SK-MEL-5 (cell line): ENCODE data around the gene MOB1B. TPM values are rescaled to one million over a fixed set of nuclear protein-coding genes. Genes with fewer than 3 reads are reported as not detected.
A peak's percentile ranks its signal among the peaks of the same experiment; 100 is the strongest.

ENCODE experiments used
- DNase-seq: peaks from one replicate; pipeline ENCODE4 v3.0.0-alpha.2; 2016; ENCODE audit warnings: low read depth, low spot score
- in situ Hi-C: cut with HindIII; loops from 2 replicates; pipeline ENCODE4 v1.10.0; 2016; ENCODE audit warnings: low sequenced_read_pairs, high pct_unique_total_duplicates, low pct_unique_long_range_greater_than_20kb
- total RNA-seq: library from RNA; depleted of rRNA; stranded (reverse); fragments of >200 nt; shearing (Covaris generic); gene quantifications from 2 replicates; pipeline ENCODE4 v1.2.3, GENCODE V29; 2014

MOB1B gene
- total RNA-seq, 1 experiment from 2014 or later: 23.3 TPM

DNA sequence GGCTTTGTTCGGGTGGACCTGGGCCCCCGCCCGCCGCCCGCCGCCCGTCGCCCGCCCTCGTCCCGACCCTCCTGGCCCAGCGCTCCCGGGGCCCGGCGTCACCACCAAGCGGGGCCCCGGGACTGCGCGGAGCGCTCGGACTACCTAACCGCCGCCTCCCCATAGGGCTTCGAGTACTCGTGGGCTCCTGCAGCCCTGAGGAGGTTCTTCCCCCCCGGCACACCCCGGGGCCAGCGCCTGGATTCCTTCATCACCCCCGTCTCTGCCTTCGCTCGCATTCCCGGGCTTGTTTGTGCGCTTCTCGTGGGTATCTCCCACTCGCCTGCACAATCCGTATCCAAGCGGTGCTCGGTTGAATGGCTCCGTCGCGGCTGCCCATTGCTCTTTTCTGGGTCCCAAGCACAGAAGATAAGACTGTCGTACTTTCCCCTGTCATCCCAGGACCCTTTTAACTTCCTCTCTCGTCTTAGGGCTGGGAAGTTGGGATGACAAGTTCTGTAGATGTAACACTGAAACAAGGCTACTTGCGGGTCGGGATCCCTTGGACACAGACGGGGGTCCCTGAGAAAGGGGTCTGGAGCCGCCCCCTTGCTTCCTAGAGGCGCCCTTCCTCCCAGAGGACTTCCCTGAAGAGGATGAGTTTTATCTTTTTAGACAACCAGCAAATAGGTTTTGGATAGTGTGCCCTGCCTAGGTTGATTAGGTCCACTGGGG lies 565 bp downstream of the MOB1B start:
- in situ Hi-C loops: no loop called here
- peak; percentile 8 for DNase-seq

DNA sequence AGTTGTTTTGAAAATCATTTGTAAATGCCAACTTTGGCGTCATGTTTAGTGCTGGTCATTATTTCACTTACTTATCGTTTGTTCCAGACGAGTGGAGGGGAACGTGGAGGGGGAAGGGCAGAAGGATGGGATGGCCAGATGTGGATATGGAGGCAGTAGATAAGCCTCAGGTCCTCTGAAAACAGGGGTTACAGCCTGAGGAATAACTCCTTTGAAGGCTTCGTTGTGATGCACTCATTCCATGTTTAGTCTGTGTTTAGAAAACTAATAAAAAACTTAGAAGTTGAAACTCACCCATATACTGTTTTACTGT lies 1.1 kb downstream of the MOB1B start:
- DNase-seq: peak; percentile 31
- in situ Hi-C loops: no loop called here

DNA sequence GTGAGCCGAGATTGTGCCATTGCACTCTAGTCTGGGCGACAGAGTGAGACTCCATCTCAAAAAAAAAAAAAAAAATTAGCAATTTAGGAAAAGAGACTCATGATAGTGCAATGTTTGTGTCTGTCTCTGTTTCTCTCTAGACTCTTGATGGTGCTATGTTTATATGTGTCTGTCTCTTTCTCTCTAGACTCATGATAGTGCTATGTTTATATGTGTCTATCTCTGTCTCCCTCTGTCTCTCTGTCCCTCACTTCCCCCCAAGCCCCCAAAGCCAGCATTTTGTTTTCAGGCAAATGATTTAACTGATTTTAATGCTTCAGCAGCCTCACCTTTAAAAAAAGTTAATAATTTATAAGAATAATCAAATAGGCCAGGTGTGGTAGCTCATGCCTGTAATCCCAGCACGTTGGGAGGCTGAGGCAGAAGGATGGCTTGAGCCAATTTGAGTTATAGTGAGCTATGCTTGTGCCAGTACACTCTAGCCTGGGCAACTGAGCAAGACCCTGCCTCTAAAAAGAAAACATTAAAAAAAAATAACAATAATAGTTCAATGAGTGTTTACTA lies 6.9 kb downstream of the MOB1B start:
- DNase-seq: no peak
- in situ Hi-C loops: no loop called here

DNA sequence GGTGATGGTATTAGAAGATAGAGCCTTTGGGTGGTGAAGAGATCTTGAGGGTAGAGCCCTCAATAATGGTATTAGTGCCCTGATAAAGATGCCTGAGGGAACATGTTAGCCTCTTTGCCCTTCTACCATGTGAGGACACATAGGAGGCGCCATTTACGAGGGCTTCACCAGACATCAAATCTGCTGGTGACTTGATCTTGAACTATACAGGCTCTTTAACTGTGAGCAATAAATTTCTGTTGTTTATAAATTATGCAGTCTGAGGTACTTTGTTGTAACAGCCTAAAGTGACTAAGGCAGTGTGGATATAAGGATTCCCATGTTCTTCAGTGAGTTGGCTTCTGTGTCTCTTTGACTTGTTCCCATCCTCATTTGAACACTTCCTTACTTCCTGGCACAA lies 11.8 kb downstream of the MOB1B start:
- in situ Hi-C loops: no loop called here
- no peak for DNase-seq

DNA sequence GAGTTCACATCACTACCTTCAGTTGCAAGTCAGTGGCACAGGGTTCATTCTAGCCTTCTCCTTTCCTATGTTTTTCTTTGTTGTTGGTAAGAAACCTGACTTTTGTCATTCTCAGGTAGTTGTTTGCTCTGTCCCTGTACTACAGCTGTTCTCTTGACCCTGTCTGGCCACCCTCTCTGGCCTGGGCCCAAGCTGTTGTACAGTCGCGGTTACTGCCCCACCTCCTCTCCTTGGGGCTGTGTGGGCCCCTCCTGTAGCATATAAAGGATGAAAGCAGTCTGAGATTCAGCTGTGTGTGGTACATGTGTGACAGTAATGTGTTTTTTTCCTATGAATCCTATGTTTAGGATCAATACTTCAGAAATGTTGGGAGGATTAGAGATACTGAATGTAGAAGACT lies 12.5 kb downstream of the MOB1B start:
- in situ Hi-C loops: no loop called here
- DNase-seq: no peak

DNA sequence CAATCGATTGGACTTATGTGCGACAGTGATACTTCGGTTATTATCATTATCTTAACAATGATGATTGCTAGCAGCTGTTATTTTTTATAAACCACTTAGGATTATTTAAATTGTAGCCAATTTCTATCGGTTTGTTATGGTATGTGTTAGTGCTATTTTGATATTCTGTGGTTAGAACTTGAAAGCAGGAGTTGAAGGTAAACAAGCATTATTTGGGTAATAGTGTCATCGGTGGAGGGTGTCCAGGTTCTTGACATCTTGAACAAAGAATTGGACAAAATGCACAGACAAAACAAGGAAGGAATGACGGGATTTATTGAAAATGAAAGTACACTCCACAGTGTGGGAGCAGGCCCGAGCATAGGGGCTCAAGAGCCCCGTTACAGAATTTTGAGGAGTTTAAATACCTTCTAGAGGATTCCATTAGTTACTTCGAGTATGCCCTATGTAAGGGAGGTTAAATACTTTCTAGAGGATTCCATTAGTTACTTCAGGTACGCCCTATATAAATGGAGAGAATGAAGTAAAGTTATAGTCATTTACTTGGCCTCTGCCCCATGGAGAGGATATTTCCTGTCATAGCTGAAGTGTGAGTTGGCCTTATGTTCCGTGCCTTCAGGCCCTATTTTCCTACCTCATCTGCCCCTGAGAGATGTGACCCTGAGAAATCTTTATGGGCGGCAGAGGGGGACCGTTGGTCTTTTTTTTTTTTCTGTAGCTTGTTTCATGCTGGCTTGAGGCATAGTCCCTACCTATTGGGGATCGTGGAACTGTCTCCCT lies 13.1 kb downstream of the MOB1B start:
- in situ Hi-C loops: no loop called here
- DNase-seq: no peak

DNA sequence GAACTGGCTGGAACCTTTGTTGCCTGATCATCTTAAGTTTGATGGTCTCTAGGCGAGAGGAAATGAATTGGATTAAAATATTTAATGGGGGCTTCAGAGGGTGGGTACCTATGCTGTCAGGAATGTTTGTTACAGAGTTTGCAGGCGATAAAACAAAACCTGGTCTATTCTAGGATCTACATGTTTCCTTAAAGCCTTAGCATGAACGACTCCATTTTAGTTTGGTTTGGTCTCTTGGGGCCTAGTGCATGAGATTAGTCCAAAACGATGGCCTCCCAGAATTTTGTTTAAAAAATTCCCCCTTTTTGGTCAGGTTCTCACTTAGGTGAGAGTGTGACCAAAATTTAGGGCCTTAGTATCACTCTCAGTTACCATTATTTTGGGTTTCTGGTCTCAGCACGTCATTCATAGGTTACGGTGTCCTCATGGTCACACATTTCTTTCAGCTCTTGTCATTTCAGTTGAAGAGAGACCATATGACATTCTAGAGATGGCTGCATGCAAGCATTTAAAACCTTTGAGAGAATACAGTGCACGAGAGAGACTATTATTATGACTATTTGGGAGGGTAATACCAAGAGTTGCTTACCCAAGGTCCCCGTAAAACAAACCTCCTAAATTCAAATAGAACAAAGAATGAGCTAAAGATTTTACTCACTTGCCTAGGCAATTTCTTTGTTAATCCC lies 13.8 kb downstream of the MOB1B start:
- in situ Hi-C loops: no loop called here
- DNase-seq: no peak

DNA sequence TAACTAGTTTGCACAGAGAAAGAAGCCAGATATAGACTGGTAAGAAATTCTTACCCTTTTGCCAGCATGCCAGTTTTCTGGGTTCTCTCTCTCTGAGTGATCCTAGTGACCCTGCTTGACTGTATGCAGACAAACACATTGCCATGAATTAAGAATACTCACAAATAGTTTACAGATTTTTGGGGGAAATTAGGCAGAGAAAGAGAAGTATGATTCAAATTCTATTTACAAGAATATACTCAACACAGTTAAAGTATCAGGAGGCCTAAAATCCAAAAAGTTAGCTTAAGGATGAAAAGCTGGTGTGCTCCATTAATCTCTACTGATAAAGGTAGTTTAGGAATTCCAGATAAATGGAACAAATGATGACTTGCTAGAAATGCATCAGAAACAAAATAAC lies 18.4 kb downstream of the MOB1B start:
- no peak for DNase-seq
- in situ Hi-C loops: no loop called here

DNA sequence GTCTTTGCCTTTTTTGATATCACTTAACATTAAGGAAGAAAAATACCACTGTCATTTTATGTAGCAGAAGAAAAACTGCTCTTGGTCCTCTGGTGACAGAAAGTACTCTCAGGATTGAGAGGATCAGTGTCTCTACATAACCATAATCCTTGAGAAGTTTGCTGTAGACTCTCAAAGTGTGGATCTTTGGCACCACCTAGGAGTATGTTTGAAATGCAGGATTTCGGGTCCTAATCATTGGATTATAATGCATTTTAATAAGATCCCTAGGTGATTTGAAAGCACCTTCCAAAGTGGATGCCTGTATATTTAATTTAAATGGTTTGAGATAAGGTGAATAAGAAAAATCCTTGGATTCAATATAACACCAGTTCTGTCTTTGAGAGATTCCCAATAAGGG lies 23.2 kb downstream of the MOB1B start:
- in situ Hi-C loops: no loop called here
- DNase-seq: no peak

DNA sequence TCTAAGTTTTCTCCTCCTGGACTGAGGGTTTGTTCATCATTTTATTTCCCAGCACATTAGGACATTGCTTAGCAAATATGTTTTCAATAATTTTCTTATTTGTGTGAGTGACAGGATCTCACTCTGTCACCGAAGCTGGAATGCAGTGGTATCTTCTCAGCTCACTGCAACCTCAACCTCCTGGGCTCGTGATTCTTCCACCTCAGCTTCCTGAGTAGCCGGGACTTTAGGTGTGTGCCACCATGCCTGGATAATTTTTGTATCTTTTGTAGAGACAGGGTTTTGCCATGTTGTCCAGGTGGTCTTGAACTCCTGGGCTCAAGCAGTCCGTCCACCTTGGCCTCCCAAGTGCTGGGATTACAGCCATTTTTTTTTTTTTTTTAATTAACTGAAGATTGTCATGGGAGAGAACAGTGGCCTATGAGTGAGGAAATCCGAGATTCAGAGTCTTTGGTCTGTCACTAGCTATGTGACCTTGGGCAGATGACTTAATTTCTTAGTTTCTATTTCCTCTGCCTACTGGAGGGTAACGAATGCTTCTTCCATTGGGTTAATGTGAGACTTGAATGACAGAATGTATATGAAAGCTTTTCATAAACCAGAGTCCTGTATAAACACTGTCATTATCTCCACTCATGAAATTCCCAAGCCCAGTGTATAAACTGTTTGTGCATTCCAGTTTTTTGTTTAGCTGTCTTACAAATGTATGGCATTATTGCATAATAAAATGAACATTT lies 23.9 kb downstream of the MOB1B start:
- in situ Hi-C loops: no loop called here
- DNase-seq: no peak

DNA sequence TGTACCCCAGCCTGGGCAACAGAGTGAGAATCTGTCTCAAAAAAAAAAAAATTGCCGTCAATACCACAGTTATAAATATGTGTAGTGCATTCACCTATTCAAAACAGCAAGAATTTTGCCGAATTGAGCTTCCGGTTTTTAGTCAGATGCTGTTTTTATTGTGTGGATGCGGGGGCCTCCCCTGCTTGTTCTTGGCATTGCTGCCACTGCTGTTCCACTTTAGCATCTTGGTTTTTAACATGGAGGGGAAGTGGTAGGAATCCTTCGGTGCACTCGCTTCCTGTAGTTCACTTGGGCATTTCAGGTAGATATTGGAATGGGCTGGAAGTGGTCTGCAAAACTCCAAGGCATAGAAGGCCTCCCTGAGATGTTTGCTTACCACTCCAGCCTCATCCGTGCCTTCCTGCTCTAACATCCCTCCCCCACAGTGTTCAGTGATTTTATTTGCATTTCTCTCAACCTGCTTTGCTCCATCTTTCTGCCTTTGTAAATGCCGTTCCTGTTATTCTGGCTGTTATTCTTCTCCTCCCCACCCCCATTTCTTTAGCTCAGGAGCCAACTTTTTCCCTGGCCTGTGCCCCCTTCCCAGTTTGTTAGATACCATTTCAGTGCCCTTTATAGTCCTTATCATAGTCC lies 25.5 kb downstream of the MOB1B start:
- in situ Hi-C loops: no loop called here
- no peak for DNase-seq

DNA sequence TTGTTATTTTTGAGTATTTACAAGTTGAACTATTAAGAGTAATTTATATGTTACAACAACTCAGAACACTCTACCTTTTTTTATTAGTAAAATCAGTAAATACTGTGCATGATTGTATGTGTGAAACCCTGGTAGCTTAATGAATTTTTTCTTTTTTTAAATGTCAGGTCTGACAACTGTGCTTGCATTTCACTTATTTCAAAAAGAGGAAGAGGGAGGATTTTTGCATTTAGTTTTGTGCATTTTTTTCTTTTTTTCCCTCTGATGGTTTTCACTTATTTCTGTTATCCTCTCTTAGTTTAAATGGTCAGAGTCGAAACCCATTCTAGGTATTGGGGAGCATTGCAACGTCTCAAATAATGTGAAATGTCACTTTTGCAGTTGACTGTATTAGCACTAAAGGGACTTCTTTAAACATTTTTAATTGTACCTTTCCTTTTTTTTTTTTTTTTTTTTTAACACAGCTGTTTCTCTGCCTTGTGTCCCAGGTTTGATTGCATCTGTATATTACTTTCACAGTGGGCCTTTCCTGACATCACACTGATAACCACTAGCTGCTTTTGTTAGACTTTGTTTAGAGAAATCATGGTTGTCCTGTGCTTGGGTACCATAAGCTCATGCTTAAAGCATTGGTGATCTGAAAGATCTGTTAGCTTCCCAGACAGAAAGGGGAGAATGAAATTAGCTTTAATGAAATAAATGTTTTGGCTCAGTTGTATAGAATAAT lies 28.5 kb downstream of the MOB1B start:
- DNase-seq: no peak
- in situ Hi-C loops: no loop called here

DNA sequence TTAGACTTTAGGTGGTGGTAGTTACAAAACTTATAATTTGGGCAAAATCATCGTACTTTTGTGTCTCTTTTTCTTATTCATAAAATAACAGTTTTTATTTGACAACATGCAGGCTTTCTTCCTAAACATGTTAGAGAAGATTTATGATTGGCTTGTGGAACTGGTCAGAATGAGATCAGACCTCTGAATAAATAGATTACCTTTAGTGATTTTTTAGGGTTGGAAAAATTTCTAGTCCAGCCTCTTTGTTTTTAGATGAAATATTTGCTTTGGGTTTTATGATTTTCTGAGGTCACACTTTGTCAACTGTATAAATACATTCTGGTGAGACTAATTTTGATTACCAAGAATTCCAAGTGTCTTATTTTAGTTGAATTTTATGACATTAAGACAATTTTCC lies 29.2 kb downstream of the MOB1B start:
- no peak for DNase-seq
- in situ Hi-C loops: no loop called here

DNA sequence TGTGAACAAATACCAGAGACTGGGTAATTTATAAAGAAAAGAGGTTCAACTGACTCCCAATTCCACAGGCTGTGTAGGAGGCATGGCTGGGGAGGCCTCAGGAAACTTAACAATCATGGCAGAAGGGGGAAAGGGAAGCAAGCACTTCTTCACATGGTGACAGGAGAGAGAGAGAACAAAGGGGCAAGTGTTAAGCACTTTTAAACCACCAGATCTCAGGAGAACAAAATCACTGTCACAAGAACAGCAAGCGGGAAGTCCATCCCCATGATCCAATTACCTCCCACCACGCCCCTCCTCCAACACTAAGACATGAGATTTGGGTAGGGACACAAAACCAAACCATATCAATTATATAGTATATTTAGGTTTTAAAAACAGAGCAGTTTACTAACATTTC lies 30.8 kb downstream of the MOB1B start:
- DNase-seq: peak; percentile 72
- in situ Hi-C loops: no loop called here

DNA sequence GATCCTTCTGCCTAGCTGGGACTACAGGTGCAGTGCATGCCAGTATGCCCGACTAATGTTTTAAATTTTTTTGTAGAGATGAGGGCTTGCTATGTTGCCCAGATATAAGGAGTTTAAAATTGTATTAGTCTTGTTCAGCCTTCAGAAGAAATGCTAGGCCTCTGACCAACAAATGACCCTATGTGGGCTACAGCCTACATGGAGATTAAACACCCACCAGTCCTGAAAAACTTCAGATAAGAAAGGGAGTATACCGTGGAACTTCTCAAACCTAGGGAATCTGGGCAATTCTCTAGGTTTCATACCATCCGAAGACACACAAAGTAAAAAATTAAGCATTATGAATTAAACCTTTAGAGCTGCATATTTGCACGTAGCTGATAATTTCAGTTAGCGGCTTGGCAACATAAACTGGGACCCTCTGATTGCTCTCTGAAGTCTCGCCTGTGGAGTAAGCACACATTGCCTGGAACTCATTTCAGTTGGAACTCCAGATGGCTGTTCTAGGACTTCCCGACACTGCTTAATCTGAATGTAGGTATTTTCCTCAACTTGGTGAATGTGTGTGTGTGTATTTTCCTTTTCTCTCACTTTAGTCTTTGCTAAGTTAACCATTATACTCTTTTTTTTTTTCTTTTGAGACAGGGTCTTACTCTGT lies 33.0 kb downstream of the MOB1B start:
- in situ Hi-C loops: no loop called here
- DNase-seq: no peak

DNA sequence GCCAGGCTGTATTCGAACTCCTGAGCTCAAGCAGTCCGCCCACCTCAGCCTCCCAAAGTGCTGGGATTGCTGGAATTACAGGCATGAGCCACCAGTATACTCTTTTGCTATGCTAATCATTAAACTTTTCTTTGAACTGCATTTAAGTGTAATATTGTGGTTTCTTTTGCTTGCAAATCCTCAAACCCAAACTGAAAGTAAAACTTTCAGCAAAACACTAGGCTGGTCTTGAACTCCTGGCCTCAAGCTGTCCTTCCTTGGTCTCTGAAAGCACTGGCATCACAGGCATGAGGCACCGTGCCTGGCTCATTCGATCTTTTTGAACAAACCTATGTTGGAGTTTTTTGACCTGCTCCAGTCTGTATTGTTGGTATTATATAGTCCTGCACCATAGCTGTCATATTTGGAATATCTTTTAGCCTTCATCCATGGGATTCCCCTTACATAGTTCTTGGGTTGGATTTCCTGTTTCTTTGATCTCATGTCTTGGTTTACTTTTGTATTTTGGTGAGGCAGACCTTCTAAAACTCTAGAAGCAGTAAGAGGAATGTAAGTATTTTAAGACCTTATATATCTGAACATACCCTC lies 34.1 kb downstream of the MOB1B start:
- no peak for DNase-seq
- in situ Hi-C loops: no loop called here
